LoVo (cell line): ENCODE data around the gene PDE3A.
A peak's percentile ranks its signal among the peaks of the same experiment; 100 is the strongest.
"Not testable (repeated sequence)": the region's sequence is repeated elsewhere in the genome, so short reads cannot be mapped to it uniquely, and the experiment has no call there.

Source experiments
- DNase-seq: peaks from one replicate; pipeline ENCODE4 v3.0.0-alpha.2; 2016; ENCODE audit warnings: low spot score

PDE3A gene

DNA sequence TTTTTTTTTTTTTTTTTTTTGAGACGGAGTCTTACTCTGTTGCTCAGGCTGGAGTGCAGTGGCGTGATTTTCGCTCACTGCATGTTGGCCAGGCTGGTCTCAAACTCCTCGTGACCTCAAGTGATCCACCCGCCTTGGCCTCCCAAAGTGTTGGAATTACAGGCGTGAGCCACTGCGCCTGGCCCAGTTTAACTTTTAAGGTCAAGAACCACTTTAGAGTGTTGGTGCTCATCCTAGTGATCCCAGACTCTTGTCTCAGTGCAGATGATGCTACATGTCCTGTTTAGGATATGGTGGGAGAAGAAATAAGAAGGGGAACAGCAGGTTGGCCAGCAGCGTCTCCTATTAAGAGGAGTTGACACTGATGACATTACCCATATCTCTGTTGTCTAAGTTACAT is 246.7 kb downstream of the PDE3A start:
- not testable (repeated sequence) for DNase-seq

- no peak for DNase-seq
These were observed 247.8 kb downstream of the PDE3A start for GRCh38 chr12:20616093-20616492.

GRCh38 chr12:20620261-20620660 is 251.9 kb downstream of the PDE3A start:
- DNase-seq: no peak

GRCh38 chr12:20624718-20625117 is 256.4 kb downstream of the PDE3A start:
- no peak for DNase-seq

DNA sequence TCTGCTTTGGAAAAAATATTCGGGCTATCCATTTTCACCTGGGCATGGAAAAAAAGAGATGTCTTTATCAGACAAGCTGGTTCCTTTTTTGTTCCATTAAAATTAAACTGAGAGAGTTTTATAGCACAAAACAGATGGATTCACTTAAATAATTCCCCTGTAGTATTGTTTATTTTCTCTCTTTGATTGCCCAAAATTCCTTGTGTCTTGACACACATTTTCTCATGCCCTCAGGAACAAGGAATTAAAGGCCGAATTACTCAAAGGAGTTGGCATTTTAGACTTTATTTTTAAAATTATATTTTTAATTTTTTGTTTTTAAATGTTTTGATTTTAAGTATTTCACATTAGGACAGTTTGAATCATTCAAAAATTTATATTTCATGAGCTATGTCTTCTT is 257.2 kb downstream of the PDE3A start:
- DNase-seq: no peak

DNA sequence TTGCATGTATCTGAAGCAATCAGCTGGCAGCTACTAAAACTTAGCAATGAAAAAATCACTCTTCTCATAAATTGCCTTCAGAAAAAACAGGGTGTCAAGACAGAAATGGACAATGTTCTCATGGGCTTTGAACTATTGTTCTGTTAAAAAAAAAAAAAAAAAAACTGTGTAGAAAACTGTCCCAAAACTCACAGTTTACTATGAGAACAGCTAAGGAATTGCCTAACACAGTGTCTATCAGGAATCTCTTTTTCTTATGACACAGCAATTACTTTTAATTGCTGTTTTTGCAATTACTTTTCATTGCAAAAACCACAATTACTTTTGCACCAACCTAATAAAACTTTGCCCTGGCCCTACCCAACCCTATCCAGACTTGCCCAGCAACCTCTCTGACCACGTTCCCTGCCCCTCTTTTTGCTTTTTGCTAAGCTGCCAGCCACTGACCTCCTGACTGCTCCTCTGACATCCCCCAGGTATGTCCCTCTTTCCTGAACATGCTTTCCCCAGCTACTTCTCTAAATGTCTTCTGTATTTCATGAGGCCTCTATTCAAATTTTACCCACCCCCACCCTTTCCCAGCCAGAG is 258.8 kb downstream of the PDE3A start:
- peak; percentile 34 for DNase-seq

- DNase-seq: no peak
These were observed 260.0 kb downstream of the PDE3A start for GRCh38 chr12:20628226-20628787.

DNA sequence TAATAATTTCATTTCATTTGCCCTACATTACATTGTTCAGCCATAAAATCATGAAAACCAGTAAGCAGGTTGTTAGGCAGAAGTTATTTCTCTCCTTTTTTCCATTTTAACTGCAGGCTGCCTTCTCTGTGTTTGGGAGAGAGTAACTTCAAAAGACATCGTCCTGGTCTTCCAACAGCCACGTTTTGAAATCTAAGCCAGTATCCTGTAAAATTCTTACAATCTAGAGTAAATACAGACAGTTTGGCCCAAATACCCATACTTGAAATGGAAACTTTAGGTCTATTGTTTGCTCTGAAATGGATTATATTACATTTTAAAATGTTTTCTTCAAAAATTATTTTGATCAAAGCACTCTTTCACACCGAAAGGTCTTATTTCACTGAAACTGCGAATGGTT is 260.7 kb downstream of the PDE3A start:
- no peak for DNase-seq

DNA sequence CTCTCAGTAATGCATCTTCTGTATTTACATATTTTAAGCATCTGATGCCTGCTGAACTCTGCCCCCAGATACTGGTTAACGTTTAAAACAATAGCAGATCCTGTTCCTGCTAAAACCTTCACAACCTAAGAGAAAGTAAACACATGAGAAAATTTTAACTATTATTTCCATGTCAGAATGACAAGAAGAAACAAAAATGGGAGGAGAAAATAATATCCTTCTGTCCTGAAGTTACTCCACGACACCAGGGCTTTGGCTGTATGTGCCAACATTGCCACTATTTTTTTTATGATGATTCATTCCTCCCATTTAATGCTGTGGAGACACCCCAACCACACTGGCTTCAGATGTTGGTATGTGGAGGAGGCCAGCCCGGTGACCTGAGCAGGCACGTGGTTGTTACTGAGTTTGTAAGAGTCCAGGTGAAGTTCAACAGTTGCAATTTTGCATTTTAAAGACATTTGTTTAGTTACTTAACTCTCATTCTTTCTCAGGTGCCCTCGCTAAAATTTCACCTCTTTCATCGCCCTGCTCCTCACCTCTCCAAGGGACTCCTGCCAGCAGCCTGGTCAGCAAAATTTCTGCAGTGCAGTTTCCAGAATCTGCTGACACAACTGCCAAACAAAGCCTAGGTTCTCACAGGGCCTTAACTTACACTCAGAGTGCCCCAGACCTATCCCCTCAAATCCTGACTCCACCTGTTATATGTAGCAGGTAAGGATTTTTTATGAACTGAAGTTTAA is 261.2 kb downstream of the PDE3A start:
- DNase-seq: peak; percentile 58

DNA sequence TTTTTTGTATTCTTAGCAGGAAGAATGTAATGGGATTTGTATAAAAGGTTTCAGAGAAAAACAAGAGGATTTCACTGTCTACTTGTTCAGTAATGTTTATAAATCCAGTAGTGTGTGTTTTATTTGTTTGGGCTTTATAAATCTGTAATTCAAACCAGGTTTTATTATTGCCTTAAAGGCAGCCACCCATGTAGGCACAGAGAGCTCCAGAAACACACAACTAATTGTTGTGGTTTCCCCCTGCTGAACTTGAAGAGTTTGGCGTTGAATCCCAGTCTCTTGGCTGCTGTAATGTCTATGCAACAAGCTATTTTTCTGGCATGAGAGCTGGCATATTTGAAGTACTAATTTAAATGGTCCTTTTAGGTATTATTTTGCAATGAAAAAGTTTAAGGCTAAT is 263.4 kb downstream of the PDE3A start:
- DNase-seq: no peak

DNA sequence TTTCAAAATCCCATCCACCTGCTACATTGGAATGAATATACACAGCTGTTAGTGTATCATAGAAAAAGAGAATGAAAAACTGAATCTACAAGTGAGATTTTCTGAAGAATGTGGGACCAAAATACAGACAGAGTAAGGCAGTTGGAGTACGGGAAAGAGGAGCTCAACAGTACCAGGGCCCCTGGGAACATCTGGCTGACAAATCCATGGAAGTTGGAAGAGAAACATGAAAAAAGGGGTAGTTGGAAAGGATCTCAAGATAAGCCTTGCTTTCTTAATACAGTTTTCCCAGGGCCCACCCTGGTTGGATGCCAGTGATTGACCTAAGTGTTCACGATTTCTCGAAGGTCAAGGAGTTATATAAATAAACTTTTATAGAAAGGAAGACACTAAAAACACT is 272.8 kb downstream of the PDE3A start:
- DNase-seq: no peak

- DNase-seq: no peak
These were observed 275.5 kb downstream of the PDE3A start for GRCh38 chr12:20643822-20644221.

GRCh38 chr12:20646239-20646827 is 278.0 kb downstream of the PDE3A start:
- peak; percentile 68 for DNase-seq

- no peak for DNase-seq
These were observed 285.5 kb downstream of the PDE3A start for GRCh38 chr12:20653871-20654270.

- DNase-seq: no peak
These were observed 288.3 kb downstream of the PDE3A start for GRCh38 chr12:20656600-20656999.

DNA sequence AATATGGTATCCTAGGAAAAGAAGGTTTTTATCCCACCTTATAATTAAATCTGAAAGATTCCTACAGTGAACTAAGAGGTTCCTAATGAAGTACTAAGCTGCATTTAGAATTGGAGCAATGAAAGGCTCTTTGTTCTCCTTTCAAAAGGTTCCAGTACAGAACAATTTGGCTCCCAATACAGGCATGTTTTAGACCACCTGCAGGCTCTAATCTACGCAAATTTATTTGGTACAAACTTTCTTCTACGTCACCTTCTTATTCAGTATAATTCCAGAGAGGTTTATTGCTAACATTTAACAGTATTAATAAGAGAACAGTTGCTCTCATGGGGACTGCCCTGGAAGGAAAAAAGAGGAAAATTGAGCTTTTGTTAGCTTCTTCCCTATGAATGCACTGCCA is 289.2 kb downstream of the PDE3A start:
- DNase-seq: no peak

GRCh38 chr12:20681334-20681733 is 313.0 kb downstream of the PDE3A start:
- no peak for DNase-seq

GRCh38 chr12:20695232-20695631 is 326.9 kb downstream of the PDE3A start, which contains the start of gene SLCO1C1:
TSS of gene SLCO1C1 (plus strand) at chr12:20695332. CDS start at chr12:20699577, 4,245 bp downstream.
- no peak for DNase-seq

DNA sequence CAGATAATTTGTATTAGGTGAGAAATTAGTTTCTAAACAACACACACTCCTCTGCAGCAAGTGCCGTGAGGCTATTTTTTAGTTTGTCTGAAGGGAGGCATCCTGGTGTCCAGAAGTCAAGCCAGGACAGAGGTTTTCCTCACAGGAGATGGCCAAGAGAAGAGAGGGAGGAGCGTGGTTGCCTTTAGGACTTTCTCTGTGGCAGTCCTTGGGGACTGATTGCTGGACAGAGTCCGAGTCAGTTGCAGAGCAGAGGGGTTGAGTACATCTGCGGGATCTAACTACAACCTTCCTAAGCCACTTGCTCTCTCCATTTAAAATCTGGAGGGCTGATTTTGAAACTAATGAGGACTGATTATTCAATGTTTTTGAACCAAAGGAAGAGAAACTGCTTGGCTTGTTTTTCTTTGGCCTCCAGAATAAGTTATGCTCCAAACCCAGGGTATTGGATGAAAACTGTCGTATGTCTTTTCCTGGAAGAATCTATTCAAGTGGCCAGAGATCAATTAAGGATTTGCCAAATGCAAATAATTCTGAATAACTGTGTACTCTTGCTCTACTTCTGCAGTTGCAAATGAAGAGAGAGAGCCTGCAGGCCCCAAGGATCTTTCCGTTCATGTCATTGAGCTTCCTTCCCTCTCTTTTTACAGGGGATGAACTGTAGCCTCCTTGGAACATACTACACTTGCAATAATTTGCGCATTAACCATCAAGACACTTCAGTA is 328.0 kb downstream of the PDE3A start:
- DNase-seq: no peak

- no peak for DNase-seq
These were observed 332.8 kb downstream of the PDE3A start for GRCh38 chr12:20701106-20701505.

DNA sequence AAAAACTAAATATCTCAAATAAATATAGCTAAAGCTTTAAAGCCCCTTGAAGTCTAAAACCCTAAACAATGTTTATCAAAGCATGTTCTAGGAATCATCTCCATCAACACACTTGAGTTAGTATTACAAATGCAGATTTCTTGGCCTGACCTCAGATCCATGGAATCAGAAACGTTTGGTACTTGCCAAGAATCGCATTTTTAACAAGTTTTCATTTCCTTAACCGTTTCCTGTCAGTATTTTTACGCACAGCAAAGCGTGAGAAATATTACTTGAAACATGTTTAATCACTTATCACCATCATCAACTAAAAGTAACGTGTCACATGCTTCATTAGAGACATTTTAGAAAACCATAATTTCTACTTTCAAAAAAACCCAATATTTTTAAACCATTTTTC is 336.5 kb downstream of the PDE3A start:
- DNase-seq: no peak

- no peak for DNase-seq
These were observed 343.5 kb downstream of the PDE3A start for GRCh38 chr12:20711846-20712245.
